Measurements from ENCODE around the gene LRMDA. TPM values are rescaled to one million over a fixed set of nuclear protein-coding genes. Genes with fewer than 3 reads are reported as not detected.
A peak's percentile ranks its signal among the peaks of the same experiment; 100 is the strongest.

The LRMDA gene
- total and polyA plus RNA-seq, 2 of the 13 experiments (the other 11 are each of a cell fraction or from before 2014, with no cell fraction given): 13.4 to 22.0 TPM

DNA sequence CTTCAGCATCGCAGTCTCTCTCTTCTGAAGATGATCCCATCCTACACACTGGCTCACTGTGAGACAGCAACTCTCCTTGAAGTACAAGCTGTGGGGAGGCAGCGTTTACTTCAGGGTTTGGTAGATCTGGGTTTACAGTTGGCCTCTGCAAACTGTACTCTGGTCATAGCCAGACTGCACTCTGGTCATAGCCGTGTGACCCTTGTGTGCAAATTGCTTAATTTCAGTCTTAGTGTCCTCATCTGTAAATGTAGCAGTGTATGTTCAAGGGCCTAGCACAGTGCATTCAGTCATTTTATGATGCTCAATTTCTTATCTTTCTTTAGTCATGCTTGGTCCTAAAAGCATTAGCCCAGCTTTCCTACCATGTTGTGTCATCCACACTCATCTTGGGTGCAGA is 188.2 kb downstream of the LRMDA start (continued):
- TF ChIP-seq HNF4G (IDR thresholded peaks at IDR 0.05; ENCODE audit: borderline replicate concordance, low read depth, low read length): peak; percentile 49
- TF ChIP-seq HNF4G (CRISPR knock-in tag; IDR thresholded peaks at IDR 0.05; ENCODE audit: borderline replicate concordance, low read depth): no peak
- peak; percentile 63; the same call in 1 of the 2 replicates for TF ChIP-seq ZMYM3 (CRISPR knock-in tag; IDR thresholded peaks at IDR 0.05)
- TF ChIP-seq ZC3H13 (CRISPR knock-in tag; IDR thresholded peaks at IDR 0.05): no peak
- no peak for TF ChIP-seq ZNF460 (CRISPR knock-in tag; IDR thresholded peaks at IDR 0.05; ENCODE audit: borderline replicate concordance)
- TF ChIP-seq, protein P1, sequence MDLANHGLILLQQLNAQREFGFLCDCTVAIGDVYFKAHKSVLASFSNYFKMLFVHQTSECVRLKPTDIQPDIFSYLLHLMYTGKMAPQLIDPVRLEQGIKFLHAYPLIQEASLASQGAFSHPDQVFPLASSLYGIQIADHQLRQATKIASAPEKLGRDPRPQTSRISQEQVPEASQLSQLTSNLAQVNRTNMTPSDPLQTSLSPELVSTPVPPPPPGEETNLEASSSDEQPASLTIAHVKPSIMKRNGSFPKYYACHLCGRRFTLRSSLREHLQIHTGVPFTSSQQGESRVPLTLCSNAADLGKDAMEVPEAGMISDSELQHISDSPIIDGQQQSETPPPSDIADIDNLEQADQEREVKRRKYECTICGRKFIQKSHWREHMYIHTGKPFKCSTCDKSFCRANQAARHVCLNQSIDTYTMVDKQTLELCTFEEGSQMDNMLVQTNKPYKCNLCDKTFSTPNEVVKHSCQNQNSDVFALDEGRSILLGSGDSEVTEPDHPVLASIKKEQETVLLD (CRISPR knock-in tag; IDR thresholded peaks at IDR 0.05; ENCODE audit: low read depth): no peak
- TF ChIP-seq ZNF776 (CRISPR knock-in tag; IDR thresholded peaks at IDR 0.05): no peak
- TF ChIP-seq, protein P2, sequence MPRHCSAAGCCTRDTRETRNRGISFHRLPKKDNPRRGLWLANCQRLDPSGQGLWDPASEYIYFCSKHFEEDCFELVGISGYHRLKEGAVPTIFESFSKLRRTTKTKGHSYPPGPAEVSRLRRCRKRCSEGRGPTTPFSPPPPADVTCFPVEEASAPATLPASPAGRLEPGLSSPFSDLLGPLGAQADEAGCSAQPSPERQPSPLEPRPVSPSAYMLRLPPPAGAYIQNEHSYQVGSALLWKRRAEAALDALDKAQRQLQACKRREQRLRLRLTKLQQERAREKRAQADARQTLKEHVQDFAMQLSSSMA (CRISPR knock-in tag; IDR thresholded peaks at IDR 0.05): no peak
- no peak for TF ChIP-seq KDM2A (CRISPR knock-in tag; IDR thresholded peaks at IDR 0.05; ENCODE audit: borderline replicate concordance, low read depth)
- no peak for TF ChIP-seq DNMT1 (CRISPR knock-in tag; IDR thresholded peaks at IDR 0.05)
- no peak for TF ChIP-seq KDM1A (CRISPR knock-in tag; IDR thresholded peaks at IDR 0.05)
- no peak for TF ChIP-seq NCOR1 (IDR thresholded peaks at IDR 0.05; ENCODE audit: borderline replicate concordance, low read length)
- TF ChIP-seq TBL1XR1 (IDR thresholded peaks at IDR 0.05; ENCODE audit: borderline replicate concordance, low read length, partially characterized antibody): no peak
- TF ChIP-seq ZNF160 (CRISPR knock-in tag; IDR thresholded peaks at IDR 0.05): no peak
- TF ChIP-seq, protein P3, sequence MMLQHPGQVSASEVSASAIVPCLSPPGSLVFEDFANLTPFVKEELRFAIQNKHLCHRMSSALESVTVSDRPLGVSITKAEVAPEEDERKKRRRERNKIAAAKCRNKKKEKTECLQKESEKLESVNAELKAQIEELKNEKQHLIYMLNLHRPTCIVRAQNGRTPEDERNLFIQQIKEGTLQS (CRISPR knock-in tag; IDR thresholded peaks at IDR 0.05): no peak
- TF ChIP-seq, protein P4, sequence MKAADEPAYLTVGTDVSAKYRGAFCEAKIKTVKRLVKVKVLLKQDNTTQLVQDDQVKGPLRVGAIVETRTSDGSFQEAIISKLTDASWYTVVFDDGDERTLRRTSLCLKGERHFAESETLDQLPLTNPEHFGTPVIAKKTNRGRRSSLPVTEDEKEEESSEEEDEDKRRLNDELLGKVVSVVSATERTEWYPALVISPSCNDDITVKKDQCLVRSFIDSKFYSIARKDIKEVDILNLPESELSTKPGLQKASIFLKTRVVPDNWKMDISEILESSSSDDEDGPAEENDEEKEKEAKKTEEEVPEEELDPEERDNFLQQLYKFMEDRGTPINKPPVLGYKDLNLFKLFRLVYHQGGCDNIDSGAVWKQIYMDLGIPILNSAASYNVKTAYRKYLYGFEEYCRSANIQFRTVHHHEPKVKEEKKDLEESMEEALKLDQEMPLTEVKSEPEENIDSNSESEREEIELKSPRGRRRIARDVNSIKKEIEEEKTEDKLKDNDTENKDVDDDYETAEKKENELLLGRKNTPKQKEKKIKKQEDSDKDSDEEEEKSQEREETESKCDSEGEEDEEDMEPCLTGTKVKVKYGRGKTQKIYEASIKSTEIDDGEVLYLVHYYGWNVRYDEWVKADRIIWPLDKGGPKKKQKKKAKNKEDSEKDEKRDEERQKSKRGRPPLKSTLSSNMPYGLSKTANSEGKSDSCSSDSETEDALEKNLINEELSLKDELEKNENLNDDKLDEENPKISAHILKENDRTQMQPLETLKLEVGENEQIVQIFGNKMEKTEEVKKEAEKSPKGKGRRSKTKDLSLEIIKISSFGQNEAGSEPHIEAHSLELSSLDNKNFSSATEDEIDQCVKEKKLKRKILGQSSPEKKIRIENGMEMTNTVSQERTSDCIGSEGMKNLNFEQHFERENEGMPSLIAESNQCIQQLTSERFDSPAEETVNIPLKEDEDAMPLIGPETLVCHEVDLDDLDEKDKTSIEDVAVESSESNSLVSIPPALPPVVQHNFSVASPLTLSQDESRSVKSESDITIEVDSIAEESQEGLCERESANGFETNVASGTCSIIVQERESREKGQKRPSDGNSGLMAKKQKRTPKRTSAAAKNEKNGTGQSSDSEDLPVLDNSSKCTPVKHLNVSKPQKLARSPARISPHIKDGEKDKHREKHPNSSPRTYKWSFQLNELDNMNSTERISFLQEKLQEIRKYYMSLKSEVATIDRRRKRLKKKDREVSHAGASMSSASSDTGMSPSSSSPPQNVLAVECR (CRISPR knock-in tag; IDR thresholded peaks at IDR 0.05; ENCODE audit: borderline replicate concordance): peak; percentile 33; the same call in 1 of the 2 replicates
- no peak for TF ChIP-seq ZNF333 (CRISPR knock-in tag; IDR thresholded peaks at IDR 0.05; ENCODE audit: borderline replicate concordance)
- no peak for TF ChIP-seq KDM3A (CRISPR knock-in tag; IDR thresholded peaks at IDR 0.05; ENCODE audit: low read depth)
- TF ChIP-seq, protein P5, sequence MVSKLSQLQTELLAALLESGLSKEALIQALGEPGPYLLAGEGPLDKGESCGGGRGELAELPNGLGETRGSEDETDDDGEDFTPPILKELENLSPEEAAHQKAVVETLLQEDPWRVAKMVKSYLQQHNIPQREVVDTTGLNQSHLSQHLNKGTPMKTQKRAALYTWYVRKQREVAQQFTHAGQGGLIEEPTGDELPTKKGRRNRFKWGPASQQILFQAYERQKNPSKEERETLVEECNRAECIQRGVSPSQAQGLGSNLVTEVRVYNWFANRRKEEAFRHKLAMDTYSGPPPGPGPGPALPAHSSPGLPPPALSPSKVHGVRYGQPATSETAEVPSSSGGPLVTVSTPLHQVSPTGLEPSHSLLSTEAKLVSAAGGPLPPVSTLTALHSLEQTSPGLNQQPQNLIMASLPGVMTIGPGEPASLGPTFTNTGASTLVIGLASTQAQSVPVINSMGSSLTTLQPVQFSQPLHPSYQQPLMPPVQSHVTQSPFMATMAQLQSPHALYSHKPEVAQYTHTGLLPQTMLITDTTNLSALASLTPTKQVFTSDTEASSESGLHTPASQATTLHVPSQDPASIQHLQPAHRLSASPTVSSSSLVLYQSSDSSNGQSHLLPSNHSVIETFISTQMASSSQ (IDR thresholded peaks at IDR 0.05; ENCODE audit: low read depth): no peak
- TF ChIP-seq, protein P5 (CRISPR knock-in tag; IDR thresholded peaks at IDR 0.05; ENCODE audit: borderline replicate concordance): no peak

Measured in HepG2 (cell line).